Kidney (tissue), 14 donors: ENCODE measurements around the gene FMN2. TPM values are rescaled to one million over a fixed set of nuclear protein-coding genes. Genes with fewer than 3 reads are reported as not detected.

Experiments
- DNase-seq, 5 donors: peaks; one replicate each; pipeline ENCODE4 v3.0.0-alpha.2; 2013 to 2020
- FAIRE-seq: peaks from 2 replicates; lab custom pipeline; 2012; peaks lifted over from hg19 to GRCh38; lab: Jason Lieb, UNC
- H3K27ac ChIP-seq, 2 donors: one replicate each; pipeline ENCODE4 v1.7.0; 2013; ENCODE audit warnings: low read depth in 2 of 2, low read length in 2 of 2, inconsistent platforms in 1 of 2
- H3K27me3 ChIP-seq: one replicate; pipeline ENCODE4 v1.7.1; 2013; ENCODE audit warnings: low read length, inconsistent platforms; ENCODE audit not compliant: control insufficient read depth, insufficient read depth
- H3K36me3 ChIP-seq, 3 donors: one replicate each; pipeline versions ENCODE4 v1.7.0 to v1.7.1; 2013; ENCODE audit warnings: low read length in 3 of 3, control low read depth in 1 of 3, inconsistent platforms in 1 of 3; ENCODE audit not compliant: insufficient read depth in 3 of 3, control insufficient read depth in 2 of 3
- H3K4me1 ChIP-seq, 3 donors: one replicate each; pipeline versions ENCODE4 v1.7.0 to v1.7.1; 2013; ENCODE audit warnings: low read length in 3 of 3, inconsistent platforms in 1 of 3, low read depth in 1 of 3; ENCODE audit not compliant: control insufficient read depth in 2 of 3, insufficient read depth in 2 of 3
- H3K4me3 ChIP-seq, 3 donors: one replicate each; pipeline versions ENCODE4 v1.7.0 to v1.8.1; 2013; ENCODE audit warnings: low read length in 3 of 3, control low read depth in 1 of 3, inconsistent platforms in 1 of 3
- H3K9ac ChIP-seq, 3 donors: one replicate each; pipeline versions ENCODE4 v1.7.0 to v1.7.1; 2013; ENCODE audit warnings: low read length in 3 of 3, control low read depth in 1 of 3, inconsistent platforms in 1 of 3
- H3K9me3 ChIP-seq, 3 donors: one replicate each; pipeline versions ENCODE4 v1.7.0 to v1.7.1; 2013; ENCODE audit warnings: low read length in 3 of 3, control low read depth in 1 of 3, inconsistent platforms in 1 of 3; ENCODE audit not compliant: control insufficient read depth in 2 of 3, insufficient read depth in 1 of 3
- CTCF ChIP-seq: IDR thresholded peaks from 3 replicates; pipeline ENCODE4 v1.5.1; 2012; ENCODE audit warnings: mild to moderate bottlenecking, moderate library complexity, borderline replicate concordance; ENCODE audit not compliant: insufficient read depth; ENCODE audit errors: extremely low read depth
- intact Hi-C: fragments of 100-400 bp; cut with DNase I; formaldehyde crosslinking; loops from one replicate; pipeline ENCODE4 v1.11.1; 2022
- polyA plus RNA-seq: library from polyadenylated mRNA; stranded (reverse); fragments of 350-450 nt; fragmentation: Illumina TruSeq; extraction: RNeasy Lipid Tissue Mini Kit (QIAGEN cat#74804); gene quantifications from one replicate; pipeline ENCODE4 v1.2.3, GENCODE V29; 2014; ENCODE audit warnings: low read depth, low replicate concordance; ENCODE audit not compliant: insufficient read depth
- total RNA-seq: library from RNA; stranded (reverse); fragmentation: NEBNext Ultra II Directional; extraction: Animal tissue kit (Norgen Biotek cat#: 25700); gene quantifications from one replicate; pipeline ENCODE4 v1.2.1, GENCODE V29; 2021
- donor health status: control.
- donor health status: control.
- donor health status: control.
- donor health status: control.
- donor health status: control.
- donor health status: DM: yes; HTN: yes; CAD: no.
- donor health status: Normal renal cell carcinoma (clear cell type).

The FMN2 gene
- total and polyA plus RNA-seq, 2 donors from 2014 or later = 0.06 to 3.4 TPM

GRCh38 chr1:240219104-240219503 is 127.4 kb downstream of the FMN2 start:
- Histone ChIP-seq H3K27ac (no peak overlapping the region), H3K9ac (no peak overlapping the region), H3K9me3 (no peaks in the 10 kb centered on the region), H3K27me3 (no peaks in the 10 kb centered on the region), H3K4me1 (no peaks in the 10 kb centered on the region), H3K4me3 (no peak overlapping the region), H3K36me3 (no peaks in the 10 kb centered on the region)
- no peak for DNase-seq
- TF ChIP-seq CTCF = no peak
- no peak for FAIRE-seq
- intact Hi-C loops = no loop called here

GRCh38 chr1:240226102-240226501 is 134.4 kb downstream of the FMN2 start:
- Histone ChIP-seq H3K36me3 (no peaks in the 10 kb centered on the region), H3K27ac (no peak overlapping the region), H3K27me3 (no peaks in the 10 kb centered on the region), H3K9ac (no peak overlapping the region), H3K4me1 (no peaks in the 10 kb centered on the region), H3K4me3 (no peak overlapping the region), H3K9me3 (peaks cover 0 to 23% (median 2%) of the 10 kb centered on the region in 3 donors)
- intact Hi-C loops = no loop called here
- TF ChIP-seq CTCF = no peak
- DNase-seq = no peak
- no peak for FAIRE-seq

- H3K27me3 ChIP-seq = no peaks in the 10 kb centered on the region
- intact Hi-C loops = no loop called here
- peaks cover 0 to 14% (median 2%) of the 10 kb centered on the region in 3 donors for H3K9me3 ChIP-seq
- H3K4me1 ChIP-seq = no peaks in the 10 kb centered on the region
- no peak overlapping the region for H3K27ac ChIP-seq
- DNase-seq = no peak
- no peaks in the 10 kb centered on the region for H3K36me3 ChIP-seq
- TF ChIP-seq CTCF = no peak
- no peak for FAIRE-seq
- H3K4me3 ChIP-seq = no peak overlapping the region
- no peak overlapping the region for H3K9ac ChIP-seq
Observed at GRCh38 chr1:240230816-240231215, 139.1 kb downstream of the FMN2 start.

- H3K27ac ChIP-seq = no peak overlapping the region
- intact Hi-C loops = no loop called here
- H3K9me3 ChIP-seq = peaks cover 0 to 2% (median 0%) of the 10 kb centered on the region in 3 donors
- no peaks in the 10 kb centered on the region for H3K27me3 ChIP-seq
- no peaks in the 10 kb centered on the region for H3K36me3 ChIP-seq
- H3K4me1 ChIP-seq = no peaks in the 10 kb centered on the region
- H3K4me3 ChIP-seq = no peak overlapping the region
- no peak for TF ChIP-seq CTCF
- DNase-seq = no peak
- no peak for FAIRE-seq
- no peak overlapping the region for H3K9ac ChIP-seq
Observed at GRCh38 chr1:240232530-240232929, 140.8 kb downstream of the FMN2 start.
